ENCODE data around the gene PBX1.

The PBX1 gene

DNA sequence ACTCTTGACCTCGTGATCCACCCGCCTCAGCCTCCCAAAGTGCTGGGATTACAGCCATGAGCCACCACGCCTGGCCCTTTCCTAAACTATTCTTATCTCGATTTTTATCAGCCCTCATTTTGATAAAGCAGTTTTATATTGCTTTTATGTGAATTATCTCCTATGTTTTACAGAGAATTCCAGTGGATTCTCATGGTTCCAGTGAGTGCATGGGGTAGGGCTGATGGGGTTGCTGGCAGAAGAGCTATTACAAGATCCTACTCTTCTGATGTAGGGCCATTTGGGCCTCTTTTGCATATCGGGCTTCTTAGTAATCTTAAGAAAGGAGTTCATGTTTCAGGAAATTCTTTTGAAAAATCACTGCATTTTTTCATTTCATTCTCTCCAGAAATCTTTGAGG, 187.6 kb downstream of the PBX1 start:
- Histone ChIP-seq H3K27me3 (ENCODE audit: insufficient read depth, low read length) (no peaks in the 10 kb centered on the region), H3K9ac (ENCODE audit: low read depth, low read length) (no peak overlapping the region), H3K4me3 (ENCODE audit: low read length) (no peak overlapping the region), H3K36me3 (ENCODE audit: insufficient read depth, low read depth, low read length) (0 out of 2 replicates have a peak, but pooled peaks cover 9% of the 10 kb centered on the region), H3K9me3 (ENCODE audit: insufficient read depth, low read depth, low read length) (no peaks in the 10 kb centered on the region), H3K4me1 (ENCODE audit: insufficient read depth, low read length) (no peaks in the 10 kb centered on the region), H3K27ac (ENCODE audit: low read length) (no peak overlapping the region)

GRCh38 chr1:164748253-164748899, 189.4 kb downstream of the PBX1 start:
- Histone ChIP-seq H3K9me3 (ENCODE audit: insufficient read depth, low read depth, low read length) (no peaks in the 10 kb centered on the region), H3K9ac (ENCODE audit: low read depth, low read length) (no peak overlapping the region), H3K36me3 (ENCODE audit: insufficient read depth, low read depth, low read length) (0 out of 2 replicates have a peak, but pooled peaks cover 9% of the 10 kb centered on the region), H3K27ac (ENCODE audit: low read length) (no peak overlapping the region), H3K4me3 (ENCODE audit: low read length) (no peak overlapping the region), H3K27me3 (ENCODE audit: insufficient read depth, low read length) (no peaks in the 10 kb centered on the region), H3K4me1 (ENCODE audit: insufficient read depth, low read length) (no peaks in the 10 kb centered on the region)

GRCh38 chr1:164753521-164754077, 194.6 kb downstream of the PBX1 start:
- Histone ChIP-seq H3K4me1 (ENCODE audit: insufficient read depth, low read length) (peaks cover 14% of the 10 kb centered on the region), H3K27ac (ENCODE audit: low read length) (no peak overlapping the region), H3K36me3 (ENCODE audit: insufficient read depth, low read depth, low read length) (0 out of 2 replicates have a peak, but pooled peaks cover 3% of the 10 kb centered on the region), H3K9me3 (ENCODE audit: insufficient read depth, low read depth, low read length) (no peaks in the 10 kb centered on the region), H3K27me3 (ENCODE audit: insufficient read depth, low read length) (no peaks in the 10 kb centered on the region), H3K4me3 (ENCODE audit: low read length) (no peak overlapping the region), H3K9ac (ENCODE audit: low read depth, low read length) (no peak overlapping the region)

DNA sequence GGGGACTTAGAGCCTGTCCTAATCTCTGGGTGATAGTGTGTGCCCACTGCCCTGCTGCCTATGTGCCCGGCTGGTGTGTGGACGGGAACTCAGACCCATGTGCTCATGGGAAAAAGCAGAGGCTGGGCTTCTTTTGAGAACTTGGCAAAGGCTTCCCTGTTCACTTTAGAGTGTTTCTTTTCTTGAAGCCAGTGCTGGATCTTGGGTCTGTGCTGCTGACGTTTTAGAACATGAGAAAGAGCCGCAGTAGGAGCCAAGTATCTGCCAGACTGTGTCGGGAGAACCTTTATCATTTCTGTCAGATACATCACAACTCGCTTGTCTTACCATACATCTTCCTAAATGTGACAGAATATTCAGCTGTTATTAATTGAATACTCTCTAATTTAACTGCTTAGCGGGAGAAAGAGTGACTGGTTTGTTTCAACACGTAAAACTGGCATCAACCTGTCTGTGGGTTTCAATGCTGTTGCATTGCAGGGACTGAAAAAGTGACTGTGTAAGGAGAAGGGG, 195.2 kb downstream of the PBX1 start:
- Histone ChIP-seq H3K4me1 (ENCODE audit: insufficient read depth, low read length) (peaks cover 18% of the 10 kb centered on the region), H3K36me3 (ENCODE audit: insufficient read depth, low read depth, low read length) (no peaks in the 10 kb centered on the region), H3K9ac (ENCODE audit: low read depth, low read length) (no peak overlapping the region), H3K9me3 (ENCODE audit: insufficient read depth, low read depth, low read length) (no peaks in the 10 kb centered on the region), H3K27ac (ENCODE audit: low read length) (no peak overlapping the region), H3K27me3 (ENCODE audit: insufficient read depth, low read length) (no peaks in the 10 kb centered on the region), H3K4me3 (ENCODE audit: low read length) (no peak overlapping the region)

GRCh38 chr1:164755690-164756089, 196.7 kb downstream of the PBX1 start:
- H3K36me3 ChIP-seq (ENCODE audit: insufficient read depth, low read depth, low read length): no peaks in the 10 kb centered on the region
- H3K9me3 ChIP-seq (ENCODE audit: insufficient read depth, low read depth, low read length): no peaks in the 10 kb centered on the region
- H3K4me3 ChIP-seq (ENCODE audit: low read length): no peak overlapping the region
- H3K27ac ChIP-seq (ENCODE audit: low read length): no peak overlapping the region
- H3K9ac ChIP-seq (ENCODE audit: low read depth, low read length): no peak overlapping the region
- H3K27me3 ChIP-seq (ENCODE audit: insufficient read depth, low read length): no peaks in the 10 kb centered on the region
- peaks cover 18% of the 10 kb centered on the region for H3K4me1 ChIP-seq (ENCODE audit: insufficient read depth, low read length)

GRCh38 chr1:164756741-164757140, 197.8 kb downstream of the PBX1 start:
- no peaks in the 10 kb centered on the region for H3K9me3 ChIP-seq (ENCODE audit: insufficient read depth, low read depth, low read length)
- H3K4me1 ChIP-seq (ENCODE audit: insufficient read depth, low read length): peaks cover 18% of the 10 kb centered on the region
- no peaks in the 10 kb centered on the region for H3K36me3 ChIP-seq (ENCODE audit: insufficient read depth, low read depth, low read length)
- H3K27ac ChIP-seq (ENCODE audit: low read length): no peak overlapping the region
- no peaks in the 10 kb centered on the region for H3K27me3 ChIP-seq (ENCODE audit: insufficient read depth, low read length)
- H3K9ac ChIP-seq (ENCODE audit: low read depth, low read length): no peak overlapping the region
- no peak overlapping the region for H3K4me3 ChIP-seq (ENCODE audit: low read length)

DNA sequence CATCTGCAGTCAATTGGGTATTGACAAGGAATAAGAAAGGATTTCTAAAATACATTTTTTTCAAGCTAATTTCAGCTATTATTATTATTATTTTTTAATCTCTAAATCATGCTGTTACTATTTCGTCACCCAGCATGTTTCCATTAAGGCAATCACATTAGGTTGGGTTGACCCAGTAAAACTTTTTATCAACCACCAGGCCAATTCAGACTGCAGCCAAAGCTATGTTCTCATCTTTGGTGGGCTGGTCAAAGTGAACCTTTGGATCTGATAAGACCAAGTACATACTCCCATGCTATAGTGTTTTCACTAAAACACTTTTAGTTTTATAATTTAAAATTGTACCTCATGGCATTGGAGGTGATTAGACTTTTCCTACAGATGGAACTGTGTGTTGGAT, 198.6 kb downstream of the PBX1 start:
- no peaks in the 10 kb centered on the region for H3K27me3 ChIP-seq (ENCODE audit: insufficient read depth, low read length)

DNA sequence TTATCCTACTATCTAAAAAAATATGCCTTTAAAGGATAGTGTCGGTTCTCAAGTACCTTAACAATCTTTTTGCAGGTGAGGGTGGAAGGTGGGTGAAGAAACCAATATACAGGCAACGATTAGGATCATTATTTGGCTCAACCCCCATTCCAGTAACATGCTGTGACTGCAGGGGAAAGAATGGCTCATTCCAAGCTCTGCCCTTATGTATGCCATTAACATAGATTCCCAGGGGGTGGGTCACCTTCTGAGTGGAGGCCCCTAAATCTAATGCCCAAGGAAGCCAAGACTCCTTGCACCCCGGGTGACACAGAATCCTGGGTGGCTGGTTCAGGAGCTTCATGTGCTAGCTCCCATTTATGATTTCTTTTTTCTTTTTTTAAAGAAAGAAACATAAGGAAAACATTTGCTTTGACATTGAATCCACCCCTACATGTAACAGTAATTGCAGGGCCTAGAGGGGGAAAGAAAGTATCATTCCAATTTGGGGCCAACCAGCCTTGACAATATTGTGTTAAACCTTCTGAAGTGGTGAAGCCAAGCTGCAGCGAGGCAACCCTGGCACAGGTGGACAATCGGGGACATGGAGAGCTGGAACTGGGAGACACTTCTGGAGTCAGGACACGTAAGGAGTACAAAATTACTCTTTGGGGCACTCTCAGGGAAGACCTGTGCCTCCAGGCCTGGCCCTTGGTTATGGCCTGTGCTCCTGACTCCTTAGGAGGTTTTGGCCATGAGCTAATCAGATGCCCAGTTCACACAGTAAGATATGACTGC, 200.3 kb downstream of the PBX1 start:
- H3K9me3 ChIP-seq (ENCODE audit: insufficient read depth, low read depth, low read length): no peaks in the 10 kb centered on the region
- no peak overlapping the region for H3K9ac ChIP-seq (ENCODE audit: low read depth, low read length)
- no peak overlapping the region for H3K27ac ChIP-seq (ENCODE audit: low read length)
- H3K36me3 ChIP-seq (ENCODE audit: insufficient read depth, low read depth, low read length): no peaks in the 10 kb centered on the region
- H3K4me1 ChIP-seq (ENCODE audit: insufficient read depth, low read length): peaks cover 18% of the 10 kb centered on the region
- H3K4me3 ChIP-seq (ENCODE audit: low read length): no peak overlapping the region
- H3K27me3 ChIP-seq (ENCODE audit: insufficient read depth, low read length): no peaks in the 10 kb centered on the region

More for the DNA sequence above, 198.6 kb downstream of the PBX1 start:
- peaks cover 18% of the 10 kb centered on the region for H3K4me1 ChIP-seq (ENCODE audit: insufficient read depth, low read length)
- H3K36me3 ChIP-seq (ENCODE audit: insufficient read depth, low read depth, low read length): no peaks in the 10 kb centered on the region
- H3K9me3 ChIP-seq (ENCODE audit: insufficient read depth, low read depth, low read length): no peaks in the 10 kb centered on the region
- H3K4me3 ChIP-seq (ENCODE audit: low read length): no peak overlapping the region
- no peak overlapping the region for H3K9ac ChIP-seq (ENCODE audit: low read depth, low read length)
- H3K27ac ChIP-seq (ENCODE audit: low read length): no peak overlapping the region

- Histone ChIP-seq H3K9ac (ENCODE audit: low read depth, low read length) (no peak overlapping the region), H3K4me3 (ENCODE audit: low read length) (no peak overlapping the region), H3K27ac (ENCODE audit: low read length) (no peak overlapping the region), H3K27me3 (ENCODE audit: insufficient read depth, low read length) (no peaks in the 10 kb centered on the region), H3K36me3 (ENCODE audit: insufficient read depth, low read depth, low read length) (no peaks in the 10 kb centered on the region), H3K4me1 (ENCODE audit: insufficient read depth, low read length) (peaks cover 18% of the 10 kb centered on the region), H3K9me3 (ENCODE audit: insufficient read depth, low read depth, low read length) (no peaks in the 10 kb centered on the region)
Measured at GRCh38 chr1:164759979-164760469, 201.0 kb downstream of the PBX1 start.

GRCh38 chr1:164760569-164760968, 201.6 kb downstream of the PBX1 start:
- no peak overlapping the region for H3K27ac ChIP-seq (ENCODE audit: low read length)
- H3K36me3 ChIP-seq (ENCODE audit: insufficient read depth, low read depth, low read length): no peaks in the 10 kb centered on the region
- no peaks in the 10 kb centered on the region for H3K9me3 ChIP-seq (ENCODE audit: insufficient read depth, low read depth, low read length)
- no peaks in the 10 kb centered on the region for H3K27me3 ChIP-seq (ENCODE audit: insufficient read depth, low read length)
- H3K9ac ChIP-seq (ENCODE audit: low read depth, low read length): no peak overlapping the region
- peaks cover 18% of the 10 kb centered on the region for H3K4me1 ChIP-seq (ENCODE audit: insufficient read depth, low read length)
- no peak overlapping the region for H3K4me3 ChIP-seq (ENCODE audit: low read length)

- no peaks in the 10 kb centered on the region for H3K9me3 ChIP-seq (ENCODE audit: insufficient read depth, low read depth, low read length)
- no peak overlapping the region for H3K4me3 ChIP-seq (ENCODE audit: low read length)
- H3K4me1 ChIP-seq (ENCODE audit: insufficient read depth, low read length): peaks cover 18% of the 10 kb centered on the region
- H3K36me3 ChIP-seq (ENCODE audit: insufficient read depth, low read depth, low read length): no peaks in the 10 kb centered on the region
- no peak overlapping the region for H3K9ac ChIP-seq (ENCODE audit: low read depth, low read length)
- H3K27ac ChIP-seq (ENCODE audit: low read length): no peak overlapping the region
- no peaks in the 10 kb centered on the region for H3K27me3 ChIP-seq (ENCODE audit: insufficient read depth, low read length)
Measured at GRCh38 chr1:164761009-164761408, 202.0 kb downstream of the PBX1 start.
